Fibroblast of skin of left quadriceps (primary cell): ENCODE measurements around the gene ATP8B1.
"Not testable (repeated sequence)": the region's sequence is repeated elsewhere in the genome, so short reads cannot be mapped to it uniquely, and the experiment has no call there.

Source experiments
- DNase-seq, 2 experiments: peaks; one replicate each; pipeline ENCODE4 v3.0.0-alpha.2; 2013; ENCODE audit warnings: low read depth in 2 of 2

ATP8B1 gene

DNA sequence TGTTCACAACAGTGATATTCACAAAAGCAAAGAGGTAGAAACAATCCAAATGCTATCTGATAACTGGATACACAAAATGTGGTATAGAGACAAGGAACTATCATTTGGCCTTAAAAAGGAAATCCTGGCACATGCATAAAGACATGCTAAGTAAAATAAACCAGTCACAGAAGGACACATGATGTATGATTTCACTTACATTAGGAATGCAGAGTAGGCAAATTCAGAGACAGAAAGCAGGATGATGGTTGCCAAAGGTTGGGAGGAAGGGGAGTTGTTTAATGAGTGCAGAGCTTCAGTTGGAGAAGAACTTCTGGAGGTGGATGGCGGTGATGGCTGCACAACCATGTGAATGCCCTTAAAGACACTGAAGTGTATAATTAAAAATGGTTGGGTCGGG is 38.1 kb downstream of the ATP8B1 start:
- DNase-seq = no peak

GRCh38 chr18:57764087-57764486 is 39.0 kb downstream of the ATP8B1 start:
- DNase-seq = no peak

GRCh38 chr18:57762686-57763085 is 40.4 kb downstream of the ATP8B1 start:
- no peak for DNase-seq

DNA sequence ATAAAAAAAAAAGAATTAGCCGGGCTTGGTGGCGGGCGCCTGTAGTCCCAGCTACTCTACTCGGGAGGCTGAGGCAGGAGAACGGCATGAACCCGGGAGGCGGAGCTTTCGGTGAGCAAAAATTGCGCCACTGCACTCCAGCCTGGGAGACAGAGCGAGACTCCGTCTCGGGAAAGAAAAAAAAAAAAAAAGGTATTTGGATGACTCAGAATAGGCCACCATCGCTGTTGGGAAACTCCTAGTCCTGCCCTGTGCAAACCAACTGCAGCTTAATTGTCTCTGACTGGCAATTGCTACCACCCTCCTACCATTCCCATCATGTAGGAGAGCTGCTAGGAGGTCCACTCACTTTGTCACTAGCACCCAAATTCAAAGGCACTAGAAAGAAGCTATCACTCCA is 43.5 kb downstream of the ATP8B1 start:
- no peak for DNase-seq

- DNase-seq = no peak
These were observed 47.5 kb downstream of the ATP8B1 start for GRCh38 chr18:57755473-57756067.

- DNase-seq = no peak
These were observed 48.4 kb downstream of the ATP8B1 start for GRCh38 chr18:57754577-57755338.

DNA sequence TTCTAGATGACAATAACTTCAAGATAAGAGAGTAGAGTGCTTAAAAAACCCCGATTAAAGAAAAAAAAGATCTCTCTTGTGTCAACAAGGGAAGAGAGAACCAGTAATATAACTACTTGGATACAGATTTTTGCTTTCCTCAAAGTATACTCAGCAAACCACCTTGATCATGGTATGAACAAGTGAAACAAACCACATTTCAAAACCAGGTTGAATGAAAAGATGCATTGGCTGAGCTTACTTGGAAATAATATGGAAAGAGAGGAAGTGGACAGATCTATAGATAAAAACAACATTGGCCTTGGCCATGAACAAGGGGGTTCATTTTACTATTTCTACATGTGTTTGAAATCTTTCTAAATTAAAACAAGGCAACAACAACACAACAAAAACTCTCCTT is 50.1 kb downstream of the ATP8B1 start:
- DNase-seq = no peak

DNA sequence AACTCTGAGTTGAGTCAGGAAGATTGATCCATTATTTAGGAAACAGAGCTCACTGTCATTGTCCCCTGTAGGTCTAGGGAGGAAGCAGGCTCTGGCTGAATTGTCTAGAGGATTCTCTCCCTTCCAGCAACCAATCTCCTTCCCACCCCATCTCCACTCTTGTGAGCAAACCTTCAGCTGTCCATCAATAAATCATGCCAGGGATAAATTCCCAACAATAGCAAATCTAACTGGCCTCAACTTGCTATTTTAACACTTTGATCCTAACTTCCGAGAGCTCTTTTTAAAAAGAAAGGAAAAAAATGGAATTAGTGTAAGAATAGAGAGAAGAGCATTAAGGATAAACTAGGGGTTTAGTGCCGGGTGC is 53.5 kb downstream of the ATP8B1 start:
- DNase-seq = no peak

DNA sequence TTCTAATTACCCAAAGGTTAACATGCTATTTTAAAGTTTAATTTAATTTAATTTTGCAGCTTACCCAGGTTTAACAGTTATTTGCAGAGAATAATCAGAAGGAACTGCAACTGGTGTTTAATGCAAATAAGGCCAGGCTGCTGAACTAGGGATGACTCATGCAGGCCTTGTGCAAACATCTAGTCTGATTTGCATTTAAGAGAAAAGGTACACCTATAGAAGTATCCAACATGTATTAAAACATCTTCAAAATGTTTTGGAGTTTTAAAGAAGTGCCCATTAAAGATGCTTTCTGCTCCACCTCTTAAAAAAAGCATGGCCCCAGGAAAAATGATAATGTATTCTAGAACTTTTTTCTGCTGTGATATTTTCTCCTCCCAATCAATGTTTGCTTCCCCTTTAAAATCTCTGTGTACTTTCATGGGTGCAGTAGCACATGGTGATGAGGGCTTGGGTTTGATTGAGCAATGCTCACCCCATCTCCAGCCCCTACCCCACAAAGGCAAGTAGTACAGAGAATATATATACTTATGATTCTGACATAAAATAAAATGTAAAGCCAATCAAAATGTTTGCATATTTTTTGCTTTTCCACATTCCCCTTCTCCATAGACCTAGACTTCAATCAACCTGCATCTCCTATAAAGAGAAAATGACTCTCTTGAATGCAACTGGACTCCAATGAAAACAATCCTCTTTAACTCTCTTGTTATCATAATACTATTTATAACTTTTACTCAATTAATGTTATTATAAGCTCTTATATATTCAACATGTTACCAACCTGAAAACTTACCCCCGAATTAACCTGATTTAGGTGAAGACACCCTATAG is 54.1 kb downstream of the ATP8B1 start:
- no peak for DNase-seq

DNA sequence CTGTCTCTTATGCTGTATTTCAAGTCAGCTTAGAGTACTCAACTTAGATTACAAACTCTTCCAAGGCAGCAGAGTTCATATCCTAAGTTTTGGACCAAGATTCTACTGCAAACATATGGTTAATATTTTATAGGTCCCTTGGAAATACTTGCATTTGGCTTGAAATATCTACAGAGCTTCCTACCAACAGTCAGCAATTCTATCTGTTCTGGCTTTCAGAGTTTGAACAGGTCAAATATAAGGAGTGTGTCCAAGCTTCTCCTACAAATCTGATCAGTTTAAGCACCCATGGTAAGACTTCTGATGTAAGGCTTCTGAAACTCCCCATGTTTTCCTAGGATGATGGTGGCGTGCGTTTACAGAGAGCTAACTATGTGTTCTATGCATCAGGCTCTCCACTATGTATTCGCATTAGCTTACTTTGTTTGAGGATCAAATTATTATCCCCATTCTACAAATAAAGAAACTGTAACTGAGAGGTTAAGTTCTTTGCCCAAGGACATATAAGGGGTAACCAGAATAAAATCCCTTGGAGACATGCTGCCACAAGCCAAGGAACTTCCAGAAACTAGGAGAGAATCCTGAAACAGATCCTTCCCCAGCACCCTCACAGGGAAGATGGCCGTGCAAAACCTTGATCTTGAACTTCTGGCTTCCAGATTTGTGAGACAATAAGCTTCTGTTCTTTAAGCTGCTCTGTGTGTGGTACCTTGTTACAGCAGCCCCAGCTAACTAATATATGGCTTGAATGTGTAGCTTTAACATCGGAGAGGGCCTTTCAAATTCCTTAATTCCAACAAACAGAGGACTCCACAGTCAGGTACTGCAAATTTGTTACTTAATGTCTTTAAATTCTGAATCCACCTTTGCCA is 55.1 kb downstream of the ATP8B1 start:
- no peak for DNase-seq

DNA sequence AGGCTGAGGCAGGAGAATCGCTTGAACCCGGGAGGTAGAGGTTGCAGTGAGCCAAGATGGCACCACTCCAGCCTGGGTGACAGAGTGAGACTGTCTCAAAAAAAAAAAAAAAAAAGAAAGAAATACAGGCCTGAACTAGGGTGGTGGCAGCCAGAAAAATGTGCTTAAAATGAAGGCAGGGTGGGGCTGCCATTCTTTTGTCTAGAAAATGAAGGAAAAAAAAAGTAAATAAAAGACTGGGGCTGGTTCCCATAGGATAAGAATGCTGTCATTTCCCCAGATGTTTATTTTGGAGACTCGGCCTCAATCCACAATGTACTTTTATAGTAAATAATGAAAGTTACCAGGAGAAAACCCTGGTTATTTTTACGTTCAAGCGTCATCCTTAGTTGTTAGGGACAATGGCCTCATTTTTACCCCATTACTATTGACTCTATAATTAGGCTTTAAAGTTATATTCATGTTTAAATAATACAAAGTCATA is 58.9 kb downstream of the ATP8B1 start:
- DNase-seq = no peak

GRCh38 chr18:57743008-57743407 is 60.1 kb downstream of the ATP8B1 start:
- peak; percentile 64 to 67 for DNase-seq

DNA sequence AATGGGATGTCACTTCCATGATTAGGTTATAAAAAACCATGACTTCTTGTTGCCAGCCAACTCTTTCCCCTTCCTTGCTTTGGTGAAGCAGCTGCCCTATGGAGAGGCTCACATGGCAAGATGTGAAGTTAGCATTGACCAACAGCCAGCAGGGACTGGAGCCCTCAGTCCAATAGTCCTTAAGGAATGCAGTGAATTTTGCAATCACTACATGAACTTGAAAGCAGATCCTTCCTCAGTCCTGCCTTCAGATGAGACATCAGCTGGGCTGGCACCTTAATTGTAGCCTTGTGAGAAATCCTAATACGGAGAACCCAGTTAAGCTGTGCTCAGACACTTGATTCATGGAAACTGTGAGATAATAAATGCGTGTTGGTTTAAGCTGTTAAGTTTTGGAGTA is 61.8 kb downstream of the ATP8B1 start:
- no peak for DNase-seq

DNA sequence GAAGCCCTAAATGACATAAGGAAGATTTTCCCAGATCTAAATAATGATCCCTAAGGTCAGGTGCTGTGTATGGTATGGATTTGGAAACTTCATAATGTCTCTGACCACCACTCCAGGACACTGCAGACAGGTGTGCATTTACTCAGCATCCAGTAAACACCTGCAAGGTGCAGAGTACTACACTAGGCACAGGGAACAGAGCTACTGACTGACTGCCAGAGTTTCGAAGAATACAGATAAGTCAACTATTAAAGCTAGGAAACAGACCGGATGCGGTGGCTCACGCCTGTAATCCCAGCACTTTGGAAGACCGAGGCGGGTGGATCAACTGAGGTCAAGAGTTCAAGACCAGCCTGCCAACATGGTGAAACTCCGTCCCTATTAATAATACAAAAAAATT is 65.0 kb downstream of the ATP8B1 start:
- no peak for DNase-seq

DNA sequence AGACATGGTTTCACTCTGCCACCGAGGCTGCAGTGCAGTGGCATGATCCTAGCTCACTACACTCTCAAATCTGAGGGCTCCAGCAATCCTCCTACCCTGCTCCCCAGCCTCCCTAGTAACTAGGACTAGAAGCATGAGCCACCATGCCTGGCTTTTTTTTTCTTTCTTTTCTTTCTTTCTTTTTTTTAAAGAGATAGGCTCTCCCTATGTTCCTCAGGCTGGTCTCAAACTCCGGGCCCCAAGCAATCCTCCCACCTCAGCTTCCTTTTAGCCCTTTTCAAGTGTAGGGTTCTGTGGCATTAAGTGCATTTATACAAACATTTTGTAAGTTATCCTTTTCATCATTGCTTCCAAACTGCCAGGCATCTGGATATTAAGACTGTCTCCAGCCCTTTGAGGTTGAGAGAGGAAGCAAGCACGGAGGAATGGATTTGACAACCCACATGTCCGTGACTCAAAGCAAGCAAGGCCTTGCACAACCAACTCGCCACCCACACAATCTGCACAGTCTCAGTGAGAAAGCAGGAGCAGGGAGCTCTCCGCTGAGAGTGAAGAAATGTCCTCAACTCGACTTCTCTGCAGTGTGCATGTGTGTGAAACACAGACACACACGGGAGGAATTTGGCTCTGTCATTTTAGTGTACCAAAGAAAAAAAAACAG is 65.6 kb downstream of the ATP8B1 start:
- DNase-seq = peak; percentile 94

DNA sequence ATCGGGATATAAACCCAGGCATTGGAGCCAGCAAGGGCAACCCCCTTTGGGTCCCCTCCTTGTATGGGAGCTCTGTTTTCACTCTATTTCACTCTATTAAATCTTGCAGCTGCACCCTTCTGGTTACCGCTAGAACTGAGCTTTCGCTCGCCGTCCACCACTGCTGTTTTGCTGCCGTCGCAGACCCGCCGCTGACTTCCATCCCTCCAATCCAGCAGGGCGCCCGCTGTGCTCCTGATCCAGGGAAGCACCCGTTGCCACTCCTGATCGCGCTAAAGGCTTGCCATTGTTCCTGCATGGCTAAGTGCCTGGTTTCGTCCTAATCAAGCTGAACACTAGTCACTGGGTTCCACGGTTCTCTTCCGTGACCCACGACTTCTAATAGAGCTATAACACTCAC is 68.1 kb downstream of the ATP8B1 start:
- not testable (repeated sequence) for DNase-seq

GRCh38 chr18:57733861-57734260 is 69.3 kb downstream of the ATP8B1 start:
- DNase-seq = no peak

DNA sequence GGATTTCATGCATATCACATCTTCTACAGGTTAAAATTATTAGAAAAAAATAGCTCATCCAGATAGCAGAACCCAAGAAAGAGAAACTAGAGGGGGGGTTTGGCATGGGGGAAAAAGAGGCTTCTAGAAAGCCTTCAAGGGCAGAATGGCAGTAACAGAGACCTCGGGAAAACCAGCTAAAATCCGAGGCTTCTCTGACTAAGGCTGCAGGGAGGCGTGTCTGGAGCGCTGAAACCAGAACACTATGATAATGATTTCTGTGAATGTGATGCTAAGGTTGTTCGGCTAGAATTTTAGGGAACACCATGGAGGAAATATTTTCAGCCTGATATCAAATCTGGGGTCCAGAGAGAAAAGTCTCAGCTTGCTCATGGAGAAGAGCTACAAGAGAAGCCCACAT is 73.0 kb downstream of the ATP8B1 start:
- no peak for DNase-seq

- DNase-seq = no peak
These were observed 74.1 kb downstream of the ATP8B1 start for GRCh38 chr18:57728941-57729511.

- DNase-seq = no peak
These were observed 74.9 kb downstream of the ATP8B1 start for GRCh38 chr18:57727952-57728807.
